Non-pigmented ciliary epithelial cell (primary cell): ENCODE data around the gene MAU2.

ENCODE experiments used
- DNase-seq: peaks from one replicate; pipeline ENCODE4 v3.0.0-alpha.2; 2010; ENCODE audit warnings: low read depth

MAU2 gene

GRCh38 chr19:19305696-19306095 is 14.9 kb upstream of the MAU2 start:
- DNase-seq = no peak

GRCh38 chr19:19306191-19306590 is 14.4 kb upstream of the MAU2 start:
- no peak for DNase-seq

DNA sequence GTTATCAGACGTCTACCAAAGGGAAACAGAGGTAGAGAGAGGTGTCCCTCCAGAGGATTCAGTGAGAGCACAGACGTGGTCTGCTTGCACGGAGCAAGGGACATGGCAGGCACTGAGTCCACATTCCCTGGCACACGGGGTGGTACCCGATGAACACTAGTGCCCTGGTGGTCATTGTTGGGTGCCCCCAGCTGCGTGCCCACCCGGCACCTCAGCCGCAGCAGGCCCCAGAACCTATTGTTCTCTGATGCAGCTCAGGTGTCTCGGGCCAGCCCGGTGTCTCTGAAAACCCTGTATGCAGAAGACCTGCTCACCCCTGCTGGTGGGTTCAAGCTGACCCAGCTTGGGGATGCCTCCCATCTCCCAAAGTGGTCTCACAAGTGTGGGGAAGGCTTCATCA is 12.3 kb upstream of the MAU2 start:
- DNase-seq = no peak

DNA sequence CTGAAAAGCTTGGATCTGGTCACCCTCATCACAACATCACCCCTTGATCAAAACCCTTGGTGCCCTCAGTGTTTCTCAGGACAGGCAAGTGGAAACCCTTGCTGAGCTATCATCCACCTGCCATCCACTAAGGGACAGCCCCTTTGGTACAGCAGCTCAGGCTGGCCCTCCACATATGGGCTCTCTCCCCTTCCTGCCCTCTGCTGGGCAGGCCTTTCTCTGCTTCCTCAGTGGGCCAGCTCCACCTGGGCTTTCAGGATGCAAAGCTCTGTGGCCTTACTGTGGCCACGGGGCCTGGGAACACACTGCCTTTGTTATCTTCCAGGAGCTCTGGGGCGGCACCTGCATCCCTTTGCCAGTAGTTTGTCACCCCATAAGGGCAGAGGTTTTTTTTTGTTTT is 5.2 kb upstream of the MAU2 start:
- DNase-seq = no peak

GRCh38 chr19:19316082-19316481 is 4.5 kb upstream of the MAU2 start:
- DNase-seq = no peak

DNA sequence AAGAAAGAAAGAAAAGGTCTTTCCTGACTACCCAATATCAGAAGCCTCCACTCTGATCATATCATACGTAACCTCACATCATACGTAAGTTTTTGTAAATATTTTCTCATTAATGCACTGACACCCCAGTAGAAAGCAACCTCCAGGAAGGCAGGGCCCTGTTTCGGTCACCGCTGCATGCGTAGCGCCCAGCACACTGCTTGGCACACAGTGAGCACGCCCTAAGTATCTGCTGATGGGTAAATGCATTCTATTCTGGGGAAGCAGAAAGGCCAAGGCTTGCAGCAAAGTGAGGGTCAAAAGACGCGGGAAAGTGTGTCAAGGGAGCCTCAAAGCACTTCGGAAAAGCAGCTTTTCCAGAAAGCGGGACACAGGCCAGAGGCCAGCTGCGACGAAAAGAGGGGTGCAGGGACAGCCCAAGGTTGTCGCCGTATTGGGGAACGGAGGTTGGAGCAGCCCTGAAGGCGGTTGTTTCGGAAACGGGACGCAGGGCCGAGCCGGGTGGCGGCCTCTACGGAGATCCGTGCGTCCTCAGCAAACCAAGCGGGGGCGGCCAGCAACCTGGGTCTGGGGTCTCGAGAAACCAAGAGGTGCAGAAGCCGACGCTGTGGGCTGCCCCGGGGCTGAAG is 783 bp upstream of the MAU2 start:
- no peak for DNase-seq

- no peak for DNase-seq
These were observed 530 bp downstream of the MAU2 start for GRCh38 chr19:19321141-19321577.

GRCh38 chr19:19324059-19324770 is 3.6 kb downstream of the MAU2 start:
- DNase-seq = no peak

DNA sequence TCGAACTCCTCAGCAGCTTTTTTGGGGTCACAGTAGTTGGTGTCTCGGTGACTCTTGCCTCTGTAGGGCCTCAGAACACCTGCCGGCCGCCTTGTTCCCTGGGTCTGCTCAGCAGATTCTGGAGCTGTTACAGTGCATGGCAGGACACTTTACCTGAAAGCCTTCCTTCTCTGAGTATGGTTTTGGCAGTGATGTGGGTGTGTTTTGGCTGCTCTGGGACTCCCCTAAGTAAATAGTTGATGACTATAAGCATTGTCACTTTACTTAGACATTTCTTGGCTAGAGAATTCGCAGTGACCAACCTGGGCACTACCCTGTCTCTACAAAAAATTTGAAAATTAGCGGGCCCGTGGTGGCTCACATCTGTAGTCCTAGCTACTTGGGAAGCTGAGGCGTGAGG is 7.0 kb downstream of the MAU2 start:
- DNase-seq = no peak

DNA sequence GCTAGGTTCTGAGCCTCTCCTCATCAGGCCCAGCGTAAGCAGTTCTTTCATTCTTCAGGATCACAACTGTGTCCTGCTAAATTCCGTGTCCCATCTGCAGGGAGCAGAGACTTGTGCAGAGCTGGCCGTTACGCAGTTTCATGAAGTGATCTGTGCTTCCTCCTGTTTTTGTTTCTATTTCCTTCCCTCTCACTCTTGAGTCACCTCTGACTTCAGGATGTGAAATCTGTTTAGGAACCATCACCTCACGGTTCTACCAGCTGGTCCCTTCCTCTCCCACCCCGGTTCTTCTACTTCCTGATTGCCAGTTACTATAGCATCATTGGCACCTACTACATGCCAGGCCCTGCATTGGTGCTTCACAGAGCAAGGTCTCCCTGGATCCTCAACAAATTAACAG is 8.5 kb downstream of the MAU2 start:
- DNase-seq = no peak

DNA sequence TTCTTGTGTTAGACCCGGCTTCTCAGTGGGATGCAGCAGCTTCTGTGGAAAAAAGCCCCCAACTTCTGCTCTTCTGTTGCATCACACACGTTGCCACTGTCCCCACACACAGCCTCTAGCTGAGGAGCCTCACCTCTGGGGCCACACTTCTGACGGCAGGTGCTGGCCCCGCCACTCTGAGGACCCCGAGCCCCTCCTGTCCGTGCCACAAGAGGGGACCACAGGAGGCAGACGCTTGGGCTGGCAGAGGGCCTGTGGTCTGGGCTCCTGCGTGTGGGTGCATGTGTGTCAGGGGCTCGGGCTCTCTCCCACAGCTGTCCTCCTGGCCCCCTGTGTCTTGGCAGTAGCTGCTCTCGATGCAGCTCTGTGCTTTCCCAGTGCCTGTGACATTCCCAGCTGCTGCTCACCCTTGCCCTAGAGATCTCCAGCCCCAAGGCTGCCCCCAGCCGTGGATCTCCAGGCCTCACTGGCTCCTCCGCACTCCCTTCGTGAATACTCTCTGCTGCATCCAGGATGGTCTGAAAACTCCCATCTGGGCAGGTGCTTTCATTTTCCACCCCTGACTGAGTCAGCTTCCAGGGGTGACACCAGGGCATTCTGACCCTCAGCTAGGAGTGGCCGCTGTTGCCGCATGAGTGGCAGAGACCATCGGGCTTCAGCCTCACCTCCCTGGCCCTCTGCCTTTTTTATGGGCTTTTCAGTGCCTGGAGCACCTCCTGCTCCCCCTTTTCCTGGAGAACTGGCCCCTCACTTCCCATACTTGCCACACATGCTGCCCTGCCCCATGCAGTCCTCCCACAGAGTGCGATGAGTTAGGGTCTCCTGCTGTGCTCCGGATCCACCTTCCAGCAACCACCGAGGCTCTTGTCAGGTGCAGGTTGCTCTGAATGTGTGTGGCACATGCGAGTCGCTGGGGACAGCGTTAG is 13.7 kb downstream of the MAU2 start:
- no peak for DNase-seq

GRCh38 chr19:19334989-19335344 is 14.3 kb downstream of the MAU2 start:
- no peak for DNase-seq

GRCh38 chr19:19335408-19336158 is 15.0 kb downstream of the MAU2 start:
- DNase-seq = no peak

GRCh38 chr19:19336597-19336996 is 16.0 kb downstream of the MAU2 start:
- no peak for DNase-seq

DNA sequence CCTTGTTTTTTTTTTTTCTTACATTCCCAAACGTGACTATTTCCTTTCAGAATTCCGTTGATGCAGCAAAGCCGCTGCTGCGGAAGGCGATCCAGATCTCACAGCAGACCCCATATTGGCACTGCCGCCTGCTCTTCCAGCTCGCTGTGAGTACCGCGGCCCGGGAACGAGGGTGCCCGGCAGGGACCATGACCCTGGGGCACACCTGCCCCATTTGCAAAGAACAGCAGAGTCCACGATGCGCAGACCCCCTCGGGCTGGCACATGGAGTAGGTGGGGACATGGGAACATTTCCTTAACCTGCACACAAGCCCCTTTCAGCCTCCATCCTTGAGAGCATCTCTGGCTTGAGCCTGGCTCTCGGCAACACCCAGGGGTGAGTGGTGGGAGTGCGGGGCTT is 16.5 kb downstream of the MAU2 start:
- no peak for DNase-seq

- no peak for DNase-seq
These were observed 17.5 kb downstream of the MAU2 start for GRCh38 chr19:19338082-19338481.

DNA sequence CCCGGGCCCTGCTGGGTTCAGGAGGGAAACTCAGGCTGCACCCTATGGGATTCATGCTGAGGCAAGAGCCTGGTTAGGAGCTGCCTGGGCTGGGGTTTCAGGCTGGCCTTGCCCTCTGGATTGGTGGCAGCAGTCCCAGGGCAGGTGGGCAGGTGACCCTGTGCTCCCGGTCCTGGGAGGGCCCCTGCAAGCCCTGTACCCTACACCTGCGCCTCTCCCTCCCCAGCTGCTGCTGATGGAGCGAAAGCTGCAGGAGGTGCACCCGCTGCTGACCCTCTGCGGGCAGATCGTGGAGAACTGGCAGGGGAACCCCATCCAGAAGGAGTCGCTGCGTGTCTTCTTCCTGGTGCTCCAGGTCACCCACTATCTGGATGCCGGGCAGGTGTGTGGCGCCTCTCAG is 20.4 kb downstream of the MAU2 start:
- DNase-seq = no peak

DNA sequence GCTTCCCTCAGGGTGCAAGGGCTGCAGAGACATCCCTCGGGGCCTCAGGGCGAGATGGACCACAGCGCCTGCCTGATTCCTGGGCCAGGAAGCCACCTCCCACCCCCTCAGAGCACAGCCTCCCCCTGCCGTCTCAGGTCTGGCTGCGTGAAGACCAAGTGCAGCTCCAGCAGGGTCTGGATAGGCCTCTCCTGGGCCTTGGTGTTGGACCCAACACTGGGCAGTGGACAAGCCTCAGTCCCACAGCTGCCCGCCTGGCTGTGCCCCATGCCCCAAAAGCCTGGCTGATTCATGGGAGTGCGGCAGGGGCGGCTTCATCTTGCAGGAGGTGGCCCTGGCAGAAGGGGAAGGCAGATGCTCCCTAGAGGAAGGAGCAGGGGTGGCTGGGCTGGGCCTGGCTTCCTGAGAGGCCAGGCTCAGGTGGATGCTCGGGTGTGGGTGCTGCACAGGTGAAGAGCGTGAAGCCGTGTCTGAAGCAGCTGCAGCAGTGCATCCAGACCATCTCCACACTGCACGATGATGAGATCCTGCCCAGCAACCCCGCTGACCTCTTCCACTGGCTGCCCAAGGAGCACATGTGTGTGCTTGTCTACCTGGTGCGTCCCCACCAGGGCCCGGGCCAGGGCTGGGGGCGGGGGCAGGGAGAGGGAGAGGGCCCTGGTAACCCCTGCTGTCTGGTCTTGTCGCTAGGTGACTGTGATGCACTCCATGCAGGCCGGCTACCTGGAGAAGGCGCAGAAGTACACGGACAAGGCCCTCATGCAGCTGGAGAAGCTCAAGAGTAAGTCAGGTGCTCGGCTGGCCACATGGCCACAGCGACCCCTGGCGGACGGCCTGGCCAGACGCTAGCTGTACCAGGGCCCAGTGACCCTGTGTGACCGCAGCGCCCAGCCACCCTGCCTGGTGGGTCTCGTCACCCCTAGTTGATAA is 21.7 kb downstream of the MAU2 start:
- no peak for DNase-seq

DNA sequence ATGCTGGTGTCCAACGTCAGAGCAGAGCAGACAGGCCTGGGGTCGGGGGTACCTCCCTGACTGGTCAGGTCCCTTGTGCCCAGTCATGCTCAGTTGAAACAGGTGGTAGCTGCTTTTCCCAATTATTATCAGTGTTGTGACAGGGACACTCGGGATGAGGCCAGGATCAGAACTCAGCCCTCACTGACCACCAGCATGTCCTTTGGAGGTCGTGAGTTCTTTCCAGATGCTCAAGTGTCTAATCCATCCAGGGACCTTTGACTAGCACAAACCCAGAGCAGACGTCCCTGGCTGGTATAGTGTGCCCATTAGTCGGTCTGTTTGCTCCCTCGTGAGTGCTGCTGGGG is 22.4 kb downstream of the MAU2 start:
- no peak for DNase-seq

DNA sequence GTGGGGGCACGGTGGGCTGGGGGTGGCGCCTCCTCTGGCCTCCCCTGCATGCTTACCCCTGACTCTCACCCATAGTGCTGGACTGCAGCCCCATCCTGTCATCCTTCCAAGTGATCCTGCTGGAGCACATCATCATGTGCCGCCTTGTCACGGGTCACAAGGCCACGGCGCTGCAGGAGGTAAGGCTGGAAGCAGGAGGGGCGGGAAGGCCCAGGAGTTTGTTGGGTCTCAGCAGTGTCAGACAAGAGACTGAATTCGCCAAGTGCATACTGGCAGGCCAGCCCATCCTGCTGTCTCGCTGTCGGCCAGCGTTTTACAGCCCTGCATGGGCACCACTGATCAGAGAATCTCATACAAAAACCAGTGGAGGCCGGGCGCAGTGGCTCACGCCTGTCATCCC is 23.1 kb downstream of the MAU2 start:
- no peak for DNase-seq

GRCh38 chr19:19345232-19345631 is 24.6 kb downstream of the MAU2 start:
- no peak for DNase-seq
